ENCODE data around the gene TDRD12. TPM values are rescaled to one million over a fixed set of nuclear protein-coding genes. Genes with fewer than 3 reads are reported as not detected.
A peak's percentile ranks its signal among the peaks of the same experiment; 100 is the strongest.
"Not testable (repeated sequence)": the region's sequence is repeated elsewhere in the genome, so short reads cannot be mapped to it uniquely, and the experiment has no call there.

Gene TDRD12
- total and polyA plus RNA-seq, 2 experiments from 2014 or later = 0.68 to 2.8 TPM

DNA sequence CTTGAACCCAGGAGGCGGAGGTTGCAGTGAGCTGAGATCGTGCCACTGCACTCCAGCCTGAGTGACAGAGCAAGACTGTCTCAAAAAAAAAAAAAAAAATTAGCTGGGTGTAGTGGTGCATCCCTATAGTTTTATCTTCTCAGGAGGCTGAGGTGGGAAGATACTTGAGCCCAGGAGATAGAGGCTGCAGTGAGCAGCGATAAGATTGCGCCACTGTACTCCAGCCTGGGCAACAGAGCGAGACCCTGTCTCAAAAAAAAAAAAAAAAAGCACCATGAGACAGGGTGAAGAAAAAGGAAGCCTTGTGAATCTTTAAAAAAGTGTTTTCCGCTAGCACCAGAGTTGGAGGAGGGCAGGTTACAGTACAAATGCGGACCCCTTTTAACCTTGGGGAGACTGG, 3.4 kb upstream of the TDRD12 start:
- H3K27ac Mint-ChIP-seq; H3K9me2 ChIP-seq (ENCODE audit: insufficient read depth); H3K4me1 Mint-ChIP-seq; H3K4me2 ChIP-seq; H4K20me1 ChIP-seq (replicated peaks; ENCODE audit: insufficient read depth); H3K4me3 Mint-ChIP-seq; H3K79me2 ChIP-seq (replicated peaks; ENCODE audit: insufficient read depth); H3K4me3 ChIP-seq; H3K27me3 Mint-ChIP-seq (ENCODE audit: insufficient read depth, low read depth, poor library complexity); ATAC-seq; H3K27ac ChIP-seq (ENCODE audit: low read depth); H3F3A ChIP-seq (replicated peaks; ENCODE audit: low read depth); H2AFZ ChIP-seq; H3K27me3 ChIP-seq (ENCODE audit: insufficient read depth); H3K36me3 Mint-ChIP-seq (ENCODE audit: low read depth); H3K36me3 ChIP-seq (ENCODE audit: insufficient read depth); H3K9me3 Mint-ChIP-seq; H3K4me1 ChIP-seq (ENCODE audit: insufficient read depth); DNase-seq (ENCODE audit: low spot score): not testable (repeated sequence)

DNA sequence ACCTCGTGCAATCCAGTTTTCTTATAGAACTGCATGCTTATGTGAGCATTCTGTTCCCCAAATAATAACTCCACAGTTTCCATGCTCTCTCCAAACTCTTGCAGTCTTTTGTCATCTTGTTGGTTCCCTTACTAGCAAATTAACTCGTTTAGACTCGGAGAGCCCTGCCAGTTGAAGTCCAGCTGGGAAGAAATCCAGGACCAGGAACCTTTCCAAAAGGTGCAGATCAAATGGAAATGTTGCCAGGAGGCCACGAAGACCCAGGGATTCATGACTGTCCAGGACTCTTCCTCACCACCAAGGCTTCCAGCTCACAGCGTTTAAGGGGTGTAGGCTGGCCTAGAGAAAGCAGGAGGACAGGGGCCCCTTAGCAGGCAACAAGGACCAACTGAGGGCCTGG, 2.1 kb upstream of the TDRD12 start:
- Histone ChIP-seq H3K27me3 (ENCODE audit: insufficient read depth) (no peaks in the 10 kb centered on the region), H2AFZ (no peak overlapping the region), H3K4me3 (no peak overlapping the region), H4K20me1 (replicated peaks; ENCODE audit: insufficient read depth) (no peaks in the 10 kb centered on the region), H3K4me1 (ENCODE audit: insufficient read depth) (no peaks in the 10 kb centered on the region), H3K36me3 (ENCODE audit: insufficient read depth) (no peaks in the 10 kb centered on the region), H3K27ac (ENCODE audit: low read depth) (no peak overlapping the region), H3K79me2 (replicated peaks; ENCODE audit: insufficient read depth) (no peaks in the 10 kb centered on the region), H3K4me2 (no peak overlapping the region), H3F3A (replicated peaks; ENCODE audit: low read depth) (no peaks in the 10 kb centered on the region), H3K9me2 (ENCODE audit: insufficient read depth) (no peaks in the 10 kb centered on the region)
- Mint-ChIP-seq H3K36me3 (ENCODE audit: low read depth) (no peaks in the 10 kb centered on the region), H3K4me3 (no peak overlapping the region), H3K27ac (0 out of 2 replicates have a peak overlapping the region, but pooled peaks have one; percentile 31), H3K4me1 (peaks cover 4% of the 10 kb centered on the region; the same call in 2 of the 3 replicates), H3K9me3 (peaks cover 3% of the 10 kb centered on the region; the same call in 1 of the 3 replicates), H3K27me3 (ENCODE audit: insufficient read depth, low read depth, poor library complexity) (peaks cover 10% of the 10 kb centered on the region)
- TF ChIP-seq ZNF114 (CRISPR knock-in tag; IDR thresholded peaks at IDR 0.05) (no peak), CREB1 (CRISPR knock-in tag; IDR thresholded peaks at IDR 0.05; ENCODE audit: low read depth) (no peak)
- DNase-seq (ENCODE audit: low spot score) = no peak
- ATAC-seq = no peak

DNA sequence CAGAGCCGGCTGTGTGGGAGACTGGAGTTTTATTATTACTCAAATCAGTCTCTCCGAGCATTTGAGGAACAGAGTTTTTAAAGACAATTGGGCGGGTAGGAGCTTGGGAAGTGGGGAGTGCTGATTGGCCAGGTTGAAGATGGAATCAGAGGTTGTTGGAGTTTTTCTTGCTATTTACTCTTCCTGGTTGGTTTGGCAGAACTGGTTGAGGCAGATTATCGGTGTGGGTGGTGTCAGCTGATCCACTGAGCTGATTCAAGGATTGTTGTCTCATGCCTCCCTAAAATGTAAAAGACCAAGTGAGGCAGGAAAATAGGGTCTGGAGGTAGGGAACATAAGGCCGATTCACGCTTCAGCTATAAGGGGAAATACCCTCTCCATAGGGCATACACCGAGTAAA, 1.3 kb upstream of the TDRD12 start:
- peaks cover 10% of the 10 kb centered on the region for H3K27me3 Mint-ChIP-seq (ENCODE audit: insufficient read depth, low read depth, poor library complexity)
- no peak overlapping the region for H3K27ac ChIP-seq (ENCODE audit: low read depth)
- H3K27ac Mint-ChIP-seq = no peak overlapping the region
- TF ChIP-seq ZNF114 (CRISPR knock-in tag; IDR thresholded peaks at IDR 0.05) (no peak), ZNF331 (CRISPR knock-in tag; IDR thresholded peaks at IDR 0.05; ENCODE audit: low read depth) (no peak), EZH2phosphoT487 (IDR thresholded peaks at IDR 0.05; ENCODE audit: unreplicated experiment) (no peak), POLR2AphosphoS5 (IDR thresholded peaks at IDR 0.05; ENCODE audit: low read depth) (no peak), ETS1 (IDR thresholded peaks at IDR 0.05) (no peak), STAT1 (IDR thresholded peaks at IDR 0.05; ENCODE audit: unreplicated experiment) (no peak), NANOG (IDR thresholded peaks at IDR 0.05; ENCODE audit: borderline replicate concordance) (no peak), EZH2 (IDR thresholded peaks at IDR 0.05; ENCODE audit: low read depth, unreplicated experiment) (no peak), REST (IDR thresholded peaks at IDR 0.05; ENCODE audit: unreplicated experiment) (no peak), CREB1 (CRISPR knock-in tag; IDR thresholded peaks at IDR 0.05; ENCODE audit: low read depth) (no peak)
- TF ChIP-seq, protein P1, sequence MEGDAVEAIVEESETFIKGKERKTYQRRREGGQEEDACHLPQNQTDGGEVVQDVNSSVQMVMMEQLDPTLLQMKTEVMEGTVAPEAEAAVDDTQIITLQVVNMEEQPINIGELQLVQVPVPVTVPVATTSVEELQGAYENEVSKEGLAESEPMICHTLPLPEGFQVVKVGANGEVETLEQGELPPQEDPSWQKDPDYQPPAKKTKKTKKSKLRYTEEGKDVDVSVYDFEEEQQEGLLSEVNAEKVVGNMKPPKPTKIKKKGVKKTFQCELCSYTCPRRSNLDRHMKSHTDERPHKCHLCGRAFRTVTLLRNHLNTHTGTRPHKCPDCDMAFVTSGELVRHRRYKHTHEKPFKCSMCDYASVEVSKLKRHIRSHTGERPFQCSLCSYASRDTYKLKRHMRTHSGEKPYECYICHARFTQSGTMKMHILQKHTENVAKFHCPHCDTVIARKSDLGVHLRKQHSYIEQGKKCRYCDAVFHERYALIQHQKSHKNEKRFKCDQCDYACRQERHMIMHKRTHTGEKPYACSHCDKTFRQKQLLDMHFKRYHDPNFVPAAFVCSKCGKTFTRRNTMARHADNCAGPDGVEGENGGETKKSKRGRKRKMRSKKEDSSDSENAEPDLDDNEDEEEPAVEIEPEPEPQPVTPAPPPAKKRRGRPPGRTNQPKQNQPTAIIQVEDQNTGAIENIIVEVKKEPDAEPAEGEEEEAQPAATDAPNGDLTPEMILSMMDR (conservative IDR thresholded peaks at IDR 0.05; ENCODE audit: low read depth in 2 of 2) = no peak

More for the DNA sequence above, 1.3 kb upstream of the TDRD12 start:
- Histone ChIP-seq H3K4me1 (ENCODE audit: insufficient read depth) (no peaks in the 10 kb centered on the region), H4K20me1 (replicated peaks; ENCODE audit: insufficient read depth) (no peaks in the 10 kb centered on the region), H3K27me3 (ENCODE audit: insufficient read depth) (no peaks in the 10 kb centered on the region), H3K79me2 (replicated peaks; ENCODE audit: insufficient read depth) (no peaks in the 10 kb centered on the region), H3K4me2 (no peak overlapping the region), H2AFZ (0 out of 2 replicates have a peak overlapping the region, but pooled peaks have one; percentile 32), H3K9me2 (ENCODE audit: insufficient read depth) (no peaks in the 10 kb centered on the region), H3F3A (replicated peaks; ENCODE audit: low read depth) (no peaks in the 10 kb centered on the region), H3K4me3 (no peak overlapping the region), H3K36me3 (ENCODE audit: insufficient read depth) (no peaks in the 10 kb centered on the region)
- Mint-ChIP-seq H3K4me3 (no peak overlapping the region), H3K4me1 (peaks cover 4% of the 10 kb centered on the region; the same call in 2 of the 3 replicates), H3K36me3 (ENCODE audit: low read depth) (no peaks in the 10 kb centered on the region), H3K9me3 (peaks cover 3% of the 10 kb centered on the region; the same call in 1 of the 3 replicates)
- DNase-seq (ENCODE audit: low spot score) (no peak), ATAC-seq (no peak)
